NT2/D1 (cell line): ENCODE results near the gene AMOT.

ENCODE experiments used
- DNase-seq: peaks from one replicate; pipeline ENCODE4 v3.0.0-alpha.2; 2011; ENCODE audit warnings: low read depth, low spot score
- H3K27me3 ChIP-seq: 2 replicates; pipeline ENCODE4 v1.6.0; 2011; ENCODE audit warnings: mild to moderate bottlenecking; ENCODE audit not compliant: insufficient read length, insufficient read depth
- H3K36me3 ChIP-seq: 2 replicates; pipeline ENCODE4 v1.6.1; 2011; ENCODE audit warnings: mild to moderate bottlenecking, low read length, mixed read lengths; ENCODE audit not compliant: insufficient read depth, insufficient read length
- H3K4me1 ChIP-seq: 2 replicates; pipeline ENCODE4 v1.5.1; 2011; ENCODE audit not compliant: insufficient read depth, insufficient read length
- H3K4me3 ChIP-seq: 2 replicates; pipeline ENCODE4 v1.5.1; 2011; ENCODE audit warnings: low read depth; ENCODE audit not compliant: insufficient read length
- H3K9ac ChIP-seq: 2 replicates; pipeline ENCODE4 v1.6.0; 2011; ENCODE audit warnings: low read depth; ENCODE audit not compliant: insufficient read length
- H3K9me3 ChIP-seq: 2 replicates; pipeline ENCODE4 v1.5.1; 2011; ENCODE audit warnings: mild to moderate bottlenecking, low read length; ENCODE audit not compliant: insufficient read depth
- SUZ12 ChIP-seq: IDR thresholded peaks from 2 replicates; pipeline ENCODE4 v1.6.1; 2011; ENCODE audit not compliant: insufficient read length, insufficient read depth; ENCODE audit errors: extremely low read depth
- YY1 ChIP-seq: IDR thresholded peaks from 2 replicates; pipeline ENCODE4 v1.6.1; 2011; ENCODE audit not compliant: insufficient read length, insufficient read depth
- ZNF274 ChIP-seq: IDR thresholded peaks from 2 replicates; pipeline ENCODE4 v1.6.1; 2011; ENCODE audit warnings: mild to moderate bottlenecking, low read depth, low read length

AMOT gene

DNA sequence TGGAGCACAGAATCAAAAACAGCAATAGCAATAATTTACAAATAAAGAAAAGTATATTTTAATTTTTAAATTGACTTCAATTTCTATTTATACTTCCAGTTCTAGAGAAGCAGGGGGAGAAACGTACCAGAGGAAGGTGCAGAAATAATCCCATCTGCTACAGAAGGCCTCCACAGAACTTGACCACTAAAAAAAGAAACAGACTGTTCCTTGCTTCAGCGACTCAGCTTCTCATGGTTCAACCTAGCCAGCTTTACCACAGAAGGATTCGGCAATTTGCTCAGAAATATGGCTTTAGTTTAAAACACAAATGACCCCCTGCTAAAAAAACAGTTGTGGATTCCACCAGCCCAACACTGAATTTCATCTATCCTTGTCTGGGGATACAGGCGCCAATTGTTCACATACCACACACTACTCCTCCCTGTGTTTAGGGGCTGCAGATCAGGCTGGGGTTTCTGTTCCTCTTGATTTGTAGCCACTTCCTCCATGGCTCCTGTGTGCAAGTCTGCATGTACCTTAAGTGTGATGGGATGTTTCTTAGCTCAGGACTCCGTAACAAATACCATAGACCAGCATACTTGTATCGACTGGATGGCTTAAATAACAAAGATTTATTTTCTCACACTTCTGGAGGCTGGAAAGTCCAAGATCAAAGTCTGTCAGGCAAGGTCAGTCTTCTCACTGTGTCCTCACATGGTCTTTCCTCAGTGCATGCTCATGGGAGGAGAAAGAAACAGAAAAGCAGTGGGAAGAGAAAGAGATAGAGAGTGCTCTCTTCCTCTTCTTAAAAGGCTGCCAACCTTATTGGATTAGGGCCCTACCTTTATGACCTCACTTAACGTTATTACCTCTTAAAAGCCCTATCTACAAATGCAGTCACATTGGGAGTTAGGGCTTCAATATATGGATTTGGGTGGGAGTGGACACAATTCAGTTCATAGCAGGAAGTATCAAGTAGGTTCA lies 79.1 kb downstream of the AMOT start:
- H3K9ac ChIP-seq: no peak overlapping the region
- H3K9me3 ChIP-seq: no peaks in the 10 kb centered on the region
- no peaks in the 10 kb centered on the region for H3K27me3 ChIP-seq
- H3K36me3 ChIP-seq: no peaks in the 10 kb centered on the region
- no peak for DNase-seq
- H3K4me1 ChIP-seq: no peaks in the 10 kb centered on the region
- no peak for TF ChIP-seq ZNF274
- no peak overlapping the region for H3K4me3 ChIP-seq

GRCh38 chrX:112760697-112761096 lies 79.9 kb downstream of the AMOT start:
- Histone ChIP-seq H3K4me1 (no peaks in the 10 kb centered on the region), H3K9me3 (no peaks in the 10 kb centered on the region), H3K4me3 (no peak overlapping the region), H3K27me3 (no peaks in the 10 kb centered on the region), H3K9ac (no peak overlapping the region), H3K36me3 (no peaks in the 10 kb centered on the region)
- TF ChIP-seq ZNF274 (no peak), SUZ12 (no peak), YY1 (no peak)
- no peak for DNase-seq

DNA sequence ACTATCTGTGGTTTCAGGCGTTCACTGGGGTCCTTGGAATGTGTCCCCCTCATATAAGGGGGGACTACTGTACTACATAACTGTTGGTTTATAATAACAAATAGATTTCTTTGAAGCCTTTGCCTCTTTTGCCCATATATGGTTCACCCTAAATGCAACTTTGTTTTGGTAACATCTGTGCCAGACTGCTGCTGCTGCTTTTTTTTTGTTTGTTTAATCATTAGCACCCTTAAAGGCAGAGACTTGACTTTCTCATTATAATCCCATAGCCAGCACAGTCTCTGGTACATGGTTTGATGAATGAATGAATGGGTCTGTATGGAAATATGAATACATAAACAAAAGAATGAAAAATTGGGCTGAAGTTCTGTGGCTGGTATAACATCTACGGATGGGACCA lies 80.7 kb downstream of the AMOT start:
- H3K4me1 ChIP-seq: no peaks in the 10 kb centered on the region
- no peak for TF ChIP-seq SUZ12
- no peak for TF ChIP-seq ZNF274
- no peak for TF ChIP-seq YY1
- H3K27me3 ChIP-seq: no peaks in the 10 kb centered on the region
- no peak for DNase-seq
- no peaks in the 10 kb centered on the region for H3K9me3 ChIP-seq
- H3K9ac ChIP-seq: no peak overlapping the region
- no peaks in the 10 kb centered on the region for H3K36me3 ChIP-seq
- H3K4me3 ChIP-seq: no peak overlapping the region

GRCh38 chrX:112759512-112759911 lies 81.1 kb downstream of the AMOT start:
- Histone ChIP-seq H3K4me3 (no peak overlapping the region), H3K27me3 (no peaks in the 10 kb centered on the region), H3K4me1 (no peaks in the 10 kb centered on the region), H3K9ac (no peak overlapping the region), H3K36me3 (no peaks in the 10 kb centered on the region), H3K9me3 (no peaks in the 10 kb centered on the region)
- no peak for DNase-seq
- TF ChIP-seq SUZ12 (no peak), YY1 (no peak), ZNF274 (no peak)

DNA sequence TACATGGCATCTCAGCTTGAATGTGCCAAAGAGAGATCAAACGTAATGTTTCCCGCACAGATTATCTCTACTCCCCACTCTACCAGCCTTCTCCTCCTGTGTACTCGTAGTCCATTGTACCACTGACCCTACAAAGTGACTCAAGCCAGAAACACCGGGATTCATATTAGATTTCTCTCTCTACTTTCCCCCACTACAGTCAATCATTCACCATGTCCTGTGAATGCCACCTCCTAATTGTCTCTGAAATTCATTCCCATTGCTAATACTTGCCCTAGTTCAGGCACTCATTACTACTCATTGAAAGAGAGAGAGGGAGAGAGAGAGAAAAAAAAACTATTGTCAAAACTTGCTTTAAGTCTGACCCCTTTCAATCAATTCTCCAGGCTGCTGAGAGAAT lies 82.7 kb downstream of the AMOT start:
- Histone ChIP-seq H3K27me3 (no peaks in the 10 kb centered on the region), H3K9ac (no peak overlapping the region), H3K4me1 (no peaks in the 10 kb centered on the region), H3K36me3 (no peaks in the 10 kb centered on the region), H3K4me3 (no peak overlapping the region), H3K9me3 (no peaks in the 10 kb centered on the region)
- TF ChIP-seq SUZ12 (no peak), ZNF274 (no peak), YY1 (no peak)
- no peak for DNase-seq

GRCh38 chrX:112753116-112753515 lies 87.5 kb downstream of the AMOT start:
- no peak for DNase-seq
- Histone ChIP-seq H3K9me3 (no peaks in the 10 kb centered on the region), H3K36me3 (no peaks in the 10 kb centered on the region), H3K9ac (no peak overlapping the region), H3K27me3 (no peaks in the 10 kb centered on the region), H3K4me3 (no peak overlapping the region), H3K4me1 (no peaks in the 10 kb centered on the region)
- no peak for TF ChIP-seq YY1
- TF ChIP-seq ZNF274: no peak
- TF ChIP-seq SUZ12: no peak

DNA sequence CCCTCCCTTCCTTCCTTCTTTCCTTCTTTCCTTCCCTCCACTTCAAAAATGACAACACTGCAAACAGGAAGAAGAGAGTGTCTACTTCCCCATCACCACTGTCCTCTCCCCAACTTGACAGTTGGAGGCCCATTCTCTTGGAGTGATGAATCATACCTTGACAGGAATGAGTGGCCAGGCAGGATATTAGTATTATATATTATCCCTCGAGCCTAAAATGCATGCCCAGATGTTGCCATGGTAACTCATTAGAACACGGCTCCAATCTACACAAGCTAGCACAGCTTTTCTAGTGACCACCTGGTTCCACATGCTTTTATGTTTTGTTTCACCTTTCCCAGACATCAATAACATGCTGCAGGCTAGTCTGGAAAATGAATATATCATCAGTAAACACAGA lies 89.6 kb downstream of the AMOT start:
- no peak overlapping the region for H3K4me3 ChIP-seq
- TF ChIP-seq YY1 (no peak), ZNF274 (no peak), SUZ12 (no peak)
- no peak overlapping the region for H3K9ac ChIP-seq
- no peaks in the 10 kb centered on the region for H3K36me3 ChIP-seq
- no peaks in the 10 kb centered on the region for H3K27me3 ChIP-seq
- no peaks in the 10 kb centered on the region for H3K9me3 ChIP-seq
- no peak for DNase-seq
- no peaks in the 10 kb centered on the region for H3K4me1 ChIP-seq
